HG03066 (cell line): Measurements from ENCODE around the gene MTHFD1L.

Experiments
- ATAC-seq: cut with Tn5 transposase; IDR thresholded peaks from one replicate; pipeline ENCODE4 v1.9.1; 2021; ENCODE audit warnings: low read depth; ENCODE audit not compliant: unreplicated experiment

Gene MTHFD1L

GRCh38 chr6:151060096-151060765, 194.7 kb downstream of the MTHFD1L start:
- ATAC-seq, result no peak

GRCh38 chr6:151060766-151061531, 195.4 kb downstream of the MTHFD1L start:
- no peak for ATAC-seq

GRCh38 chr6:151063352-151063751, 197.8 kb downstream of the MTHFD1L start:
- no peak for ATAC-seq

- ATAC-seq, result no peak
Measured at GRCh38 chr6:151063842-151064647, 198.5 kb downstream of the MTHFD1L start.

GRCh38 chr6:151065027-151065815, 199.7 kb downstream of the MTHFD1L start:
- ATAC-seq, result no peak

- no peak for ATAC-seq
Measured at GRCh38 chr6:151067684-151068596, 202.4 kb downstream of the MTHFD1L start.

DNA sequence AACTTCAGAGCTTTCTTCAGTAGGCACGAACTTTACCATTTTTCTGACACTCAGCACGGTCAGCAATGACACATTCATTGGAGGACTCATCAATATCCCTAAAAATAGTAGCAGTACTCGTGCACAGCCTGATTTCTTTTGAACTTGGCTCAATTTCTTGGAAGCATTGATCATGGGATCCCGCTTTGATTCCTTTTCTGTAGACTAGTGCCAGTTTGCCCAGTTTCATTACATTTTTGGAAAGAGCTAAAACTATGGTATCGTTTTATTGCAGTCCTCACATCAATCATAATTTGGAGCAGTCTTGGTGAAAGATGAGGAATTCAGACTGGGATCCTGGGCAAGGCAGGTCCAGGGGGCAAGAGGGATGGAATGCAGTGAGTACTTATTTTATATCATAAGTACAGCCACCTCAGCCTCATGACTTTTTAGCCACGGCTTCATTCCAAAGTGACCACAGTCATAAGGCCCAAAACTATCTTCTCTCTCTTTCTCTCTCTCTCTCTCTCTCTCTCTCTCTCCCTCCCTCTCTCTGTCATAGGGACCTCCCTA, 203.3 kb downstream of the MTHFD1L start:
- no peak for ATAC-seq

- no peak for ATAC-seq
Measured at GRCh38 chr6:151069641-151070040, 204.1 kb downstream of the MTHFD1L start.

DNA sequence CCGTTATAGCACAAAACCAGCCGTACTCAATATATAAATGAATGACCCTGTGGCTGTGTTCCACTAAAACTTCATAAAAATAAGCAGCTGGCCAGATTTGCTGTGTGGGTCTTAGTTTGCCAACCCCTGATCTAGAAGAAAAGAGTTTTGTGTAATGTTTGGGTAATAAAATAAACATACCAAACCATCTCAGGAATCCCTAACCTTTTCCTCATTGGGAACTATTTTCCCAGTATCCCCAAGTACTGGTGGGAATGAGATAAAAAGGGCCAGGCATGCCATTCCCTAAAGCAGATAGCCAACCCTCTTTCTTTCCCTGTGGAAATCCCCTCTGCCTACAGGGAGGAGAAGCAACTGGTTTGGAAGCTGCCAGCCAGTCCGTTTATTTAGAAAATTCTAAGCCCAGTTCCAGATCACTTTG, 205.1 kb downstream of the MTHFD1L start:
- no peak for ATAC-seq

- no peak for ATAC-seq
Measured at GRCh38 chr6:151071295-151071694, 205.8 kb downstream of the MTHFD1L start.

DNA sequence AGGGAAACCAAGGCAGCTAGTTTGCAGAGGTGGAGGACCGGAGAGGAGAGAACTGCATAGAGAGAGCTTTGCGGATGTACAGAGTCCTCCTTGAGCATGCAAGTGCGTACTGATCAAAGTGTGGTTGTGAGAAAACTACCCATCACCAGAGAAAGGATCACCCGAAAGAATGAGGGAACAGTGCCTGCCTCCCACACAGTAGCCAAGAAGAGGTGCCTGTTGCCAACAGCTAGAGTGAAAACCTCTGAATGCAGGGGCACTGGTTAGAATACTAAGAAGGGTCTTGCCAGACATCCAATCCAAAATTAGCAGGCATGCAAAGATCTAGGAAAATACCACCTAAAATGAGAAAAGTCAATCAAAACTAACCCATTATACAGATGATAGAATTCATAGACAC, 207.6 kb downstream of the MTHFD1L start:
- no peak for ATAC-seq

- ATAC-seq, result no peak
Measured at GRCh38 chr6:151073701-151074100, 208.2 kb downstream of the MTHFD1L start.

GRCh38 chr6:151075005-151075404, 209.5 kb downstream of the MTHFD1L start:
- no peak for ATAC-seq

DNA sequence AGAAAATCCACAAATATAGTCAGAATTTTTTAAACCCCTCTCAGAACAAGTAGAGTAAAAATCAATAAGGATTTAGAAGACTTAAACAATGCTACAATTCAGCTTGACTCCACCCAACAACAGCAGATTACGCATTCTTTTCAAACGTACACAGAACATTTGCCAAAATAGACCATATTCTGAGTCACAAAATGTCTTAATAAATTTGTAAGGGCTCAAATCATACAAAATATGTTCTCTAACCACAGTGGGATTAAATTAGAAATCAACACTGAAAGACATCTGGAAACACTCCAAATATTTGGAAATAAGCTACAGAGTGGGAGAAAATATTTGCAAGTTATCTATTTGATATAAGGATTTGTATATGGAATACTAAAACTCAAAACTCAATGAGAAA, 210.0 kb downstream of the MTHFD1L start:
- no peak for ATAC-seq

GRCh38 chr6:151075930-151076555, 210.5 kb downstream of the MTHFD1L start:
- ATAC-seq, result no peak

GRCh38 chr6:151078655-151079054, 213.2 kb downstream of the MTHFD1L start:
- no peak for ATAC-seq

DNA sequence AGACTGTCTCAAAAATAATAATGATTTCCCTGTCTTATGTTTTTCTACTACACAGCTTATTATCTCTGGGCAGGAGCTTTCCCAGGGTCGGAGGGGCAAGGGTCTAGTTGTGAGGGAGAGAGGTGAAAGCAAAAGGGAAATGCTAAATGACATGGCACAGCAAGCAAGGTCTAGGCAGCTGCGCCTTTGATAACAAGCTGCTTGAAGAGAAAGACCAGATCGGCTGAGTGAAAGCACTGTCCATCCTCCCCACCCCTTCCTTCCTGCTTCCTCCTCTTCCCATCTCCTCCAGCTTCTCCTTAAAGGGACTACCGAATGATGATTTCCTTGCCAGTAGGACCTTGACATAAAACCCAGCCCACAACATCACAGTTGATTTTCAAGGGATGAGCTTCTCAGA, 216.2 kb downstream of the MTHFD1L start:
- ATAC-seq, result no peak

DNA sequence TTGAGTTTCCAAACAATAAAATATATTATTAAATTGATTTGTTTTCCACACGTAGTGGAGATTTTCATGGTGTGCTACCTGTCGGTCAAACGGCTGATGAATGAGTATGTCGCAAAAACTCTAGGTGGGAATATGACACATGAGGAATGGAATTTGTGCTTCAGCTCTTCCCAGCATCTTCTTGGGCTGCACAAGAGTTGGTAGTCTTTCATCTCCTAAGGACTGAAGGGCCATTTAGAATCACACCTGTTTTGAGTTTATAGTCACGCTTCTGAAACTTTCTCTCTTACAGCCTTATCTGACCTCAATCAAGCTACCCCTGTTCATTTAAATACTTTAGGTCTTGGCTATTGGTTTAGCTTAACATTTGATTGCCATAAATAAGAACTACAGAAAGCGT, 216.6 kb downstream of the MTHFD1L start:
- ATAC-seq, result no peak

GRCh38 chr6:151084275-151084674, 218.8 kb downstream of the MTHFD1L start:
- ATAC-seq, result no peak
